Psoas muscle (tissue), 8 donors: ENCODE data around the gene NEK7. TPM values are rescaled to one million over a fixed set of nuclear protein-coding genes. Genes with fewer than 3 reads are reported as not detected.

Experiments used
- ATAC-seq, 4 donors: fragments of 200-7000 bp; cut with Tn5 transposase; one replicate each; pipeline ENCODE4 v1.9.1; 2020; ENCODE audit warnings: moderate library complexity in 3 of 4, mild to moderate bottlenecking in 2 of 4
- DNase-seq, 2 donors: peaks; one replicate each; pipeline ENCODE4 v3.0.0-alpha.2; 2020
- H3K27ac ChIP-seq: fragments of 200-600 bp; one replicate; pipeline ENCODE4 v1.8.0; 2022
- H3K27me3 ChIP-seq, 3 donors: fragments of 200-600 bp in 1 of 3; one replicate each; pipeline versions ENCODE4 v1.6.1 to v1.8.0; 2013 to 2022; ENCODE audit warnings: low read length in 2 of 3, mild to moderate bottlenecking in 2 of 3, moderate library complexity in 1 of 3; ENCODE audit not compliant: insufficient read depth in 3 of 3
- H3K36me3 ChIP-seq, 2 donors: fragments of 200-600 bp in 1 of 2; one replicate each; pipeline versions ENCODE4 v1.6.1 to v1.8.0; 2013 to 2022; ENCODE audit warnings: low read depth in 1 of 2, mild to moderate bottlenecking in 1 of 2, moderate library complexity in 1 of 2; ENCODE audit not compliant: insufficient read depth in 1 of 2
- H3K4me1 ChIP-seq: fragments of 200-600 bp; one replicate; pipeline ENCODE4 v1.8.0; 2022
- H3K4me3 ChIP-seq: fragments of 200-600 bp; one replicate; pipeline ENCODE4 v1.8.0; 2022; ENCODE audit warnings: mild to moderate bottlenecking
- H3K9me3 ChIP-seq: fragments of 200-600 bp; one replicate; pipeline ENCODE4 v1.8.0; 2022
- WGBS, 3 donors: extraction: QIAGEN DNeasy Blood & Tissue Kit; methylation state at CpG; one replicate each; pipeline versions ENCODE4 v1.1.6 to v1.1.7; 2013; 5-methylcytosine and 5-hydroxymethylcytosine counted together
- intact Hi-C, 2 donors: fragments of 100-400 bp; cut with DNase I; formaldehyde crosslinking; loops; one replicate each; pipeline versions ENCODE4 v1.11.0 to v1.14.2; 2022
- polyA plus RNA-seq, 3 donors: library from polyadenylated mRNA; stranded (reverse); fragments of 200-250 nt; gene quantifications; one replicate each; pipeline ENCODE4 v1.2.3, GENCODE V29; 2013
- total RNA-seq, 4 donors: library from RNA; stranded (reverse); fragmentation: NEBNext Ultra II Directional in 2 of 4; extraction: Animal tissue kit (Norgen Biotek cat#: 25700) in 2 of 4; gene quantifications; one replicate each; pipeline versions ENCODE4 v1.2.1 to v1.2.4, GENCODE V29; 2021 to 2023
- TF ChIP-seq, protein P1 (sequence below): fragments of 200-600 bp; IDR thresholded peaks from one replicate; pipeline ENCODE4 v1.8.0; 2022; ENCODE audit warnings: antibody characterized with exemption
- donor health status: healthy with polysubstance abuse.
- donor health status: DM: no; HTN: no; CAD: no; lungs with moderate emphysema.
- donor health status: Bipolar disorder and iron deficiency.
- donor health status: healthy.
- donor health status: DM: yes; HTN: yes; CAD: no.
- donor health status: DM: no; HTN: no; CAD: no.
- donor health status: DM: no; HTN: no; CAD: no.
- donor health status: DM: yes; HTN: yes; CAD: no.

Gene NEK7
- total and polyA plus RNA-seq, 7 donors: 10.1 to 88.2 (median 61.3) TPM

DNA sequence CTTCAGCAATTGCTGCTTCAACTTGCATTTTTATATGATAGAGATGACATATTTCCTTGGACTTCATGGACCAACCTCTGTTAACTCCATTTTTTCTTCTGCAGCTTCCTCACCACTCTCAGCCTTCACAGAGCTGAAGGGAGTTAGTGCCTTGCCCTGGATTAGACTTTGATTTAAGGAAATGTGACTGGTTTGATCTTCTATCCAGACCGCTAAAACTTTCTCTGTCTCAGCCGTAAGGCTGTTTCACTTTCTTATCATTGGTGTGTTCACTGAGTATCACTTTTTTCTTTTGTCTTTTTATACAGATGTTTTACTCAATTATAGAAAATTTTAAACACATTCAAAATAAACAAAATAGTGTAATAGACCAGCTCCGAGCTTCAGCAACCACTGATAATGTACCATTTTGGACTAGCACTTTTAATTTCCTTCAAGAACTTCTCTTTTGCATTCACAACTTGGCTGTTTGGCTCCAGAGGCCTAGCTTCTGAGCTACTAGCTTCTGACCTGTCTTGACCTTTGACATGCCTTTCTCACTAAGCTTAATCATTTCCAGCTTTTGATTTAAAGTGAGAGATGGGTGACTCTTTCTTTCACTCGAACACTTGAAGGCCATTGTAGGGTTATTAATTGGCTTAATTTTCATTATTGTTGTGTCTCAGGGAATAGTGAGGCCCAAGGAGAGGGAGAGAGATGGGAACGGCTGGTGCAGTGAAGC lies 9.3 kb downstream of the NEK7 start:
- Histone ChIP-seq H3K4me1 (peaks cover 62% of the 10 kb centered on the region), H3K27me3 (no peaks in the 10 kb centered on the region), H3K4me3 (no peak overlapping the region), H3K36me3 (no peaks in the 10 kb centered on the region), H3K27ac (no peak overlapping the region), H3K9me3 (no peaks in the 10 kb centered on the region)
- DNase-seq (no peak), ATAC-seq (no peak)
- TF ChIP-seq, protein P1, sequence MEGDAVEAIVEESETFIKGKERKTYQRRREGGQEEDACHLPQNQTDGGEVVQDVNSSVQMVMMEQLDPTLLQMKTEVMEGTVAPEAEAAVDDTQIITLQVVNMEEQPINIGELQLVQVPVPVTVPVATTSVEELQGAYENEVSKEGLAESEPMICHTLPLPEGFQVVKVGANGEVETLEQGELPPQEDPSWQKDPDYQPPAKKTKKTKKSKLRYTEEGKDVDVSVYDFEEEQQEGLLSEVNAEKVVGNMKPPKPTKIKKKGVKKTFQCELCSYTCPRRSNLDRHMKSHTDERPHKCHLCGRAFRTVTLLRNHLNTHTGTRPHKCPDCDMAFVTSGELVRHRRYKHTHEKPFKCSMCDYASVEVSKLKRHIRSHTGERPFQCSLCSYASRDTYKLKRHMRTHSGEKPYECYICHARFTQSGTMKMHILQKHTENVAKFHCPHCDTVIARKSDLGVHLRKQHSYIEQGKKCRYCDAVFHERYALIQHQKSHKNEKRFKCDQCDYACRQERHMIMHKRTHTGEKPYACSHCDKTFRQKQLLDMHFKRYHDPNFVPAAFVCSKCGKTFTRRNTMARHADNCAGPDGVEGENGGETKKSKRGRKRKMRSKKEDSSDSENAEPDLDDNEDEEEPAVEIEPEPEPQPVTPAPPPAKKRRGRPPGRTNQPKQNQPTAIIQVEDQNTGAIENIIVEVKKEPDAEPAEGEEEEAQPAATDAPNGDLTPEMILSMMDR: no peak
- WGBS, 3 donors: 84 to 87% (median 86%) methylated on average over 5 of the region's 5 CpGs
- intact Hi-C loops: loop anchor here (5.0 to 10.0 kb wide), 3 partner anchors 36 to 99 kb away; no protein-coding TSS in a partner anchor

DNA sequence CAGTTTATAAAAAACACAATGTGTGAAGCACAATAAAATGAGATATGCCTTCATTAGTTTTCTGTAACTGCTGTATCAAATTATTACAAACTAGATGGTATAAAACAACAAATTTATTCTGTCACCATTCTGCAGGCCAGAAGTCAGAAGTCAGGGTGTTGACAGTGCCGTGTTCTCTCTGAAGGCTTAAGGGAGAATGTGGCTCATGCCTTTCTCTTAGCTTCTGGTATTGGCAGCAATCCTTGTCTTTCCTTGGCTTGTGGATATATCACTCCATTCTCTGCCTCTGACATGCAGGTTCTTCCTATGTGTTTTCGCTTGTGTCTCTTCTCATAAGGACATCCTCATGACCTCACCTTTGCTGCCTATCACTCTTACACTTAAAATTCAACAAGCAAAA lies 10.1 kb downstream of the NEK7 start:
- TF ChIP-seq, protein P1: no peak
- H3K4me3 ChIP-seq: no peak overlapping the region
- H3K9me3 ChIP-seq: no peaks in the 10 kb centered on the region
- WGBS, 3 donors: 40 to 55% (median 42%) methylated on average over 2 of the region's 2 CpGs
- ATAC-seq: peak; percentile 61 to 82 (median 74)
- peak overlapping the region; percentile 28 for H3K27ac ChIP-seq
- H3K36me3 ChIP-seq: no peaks in the 10 kb centered on the region
- no peaks in the 10 kb centered on the region for H3K27me3 ChIP-seq
- no peak for DNase-seq
- peaks cover 69% of the 10 kb centered on the region for H3K4me1 ChIP-seq
- intact Hi-C loops: loop anchor here (5.0 to 10.0 kb wide), 3 partner anchors 35 to 98 kb away; no protein-coding TSS in a partner anchor

DNA sequence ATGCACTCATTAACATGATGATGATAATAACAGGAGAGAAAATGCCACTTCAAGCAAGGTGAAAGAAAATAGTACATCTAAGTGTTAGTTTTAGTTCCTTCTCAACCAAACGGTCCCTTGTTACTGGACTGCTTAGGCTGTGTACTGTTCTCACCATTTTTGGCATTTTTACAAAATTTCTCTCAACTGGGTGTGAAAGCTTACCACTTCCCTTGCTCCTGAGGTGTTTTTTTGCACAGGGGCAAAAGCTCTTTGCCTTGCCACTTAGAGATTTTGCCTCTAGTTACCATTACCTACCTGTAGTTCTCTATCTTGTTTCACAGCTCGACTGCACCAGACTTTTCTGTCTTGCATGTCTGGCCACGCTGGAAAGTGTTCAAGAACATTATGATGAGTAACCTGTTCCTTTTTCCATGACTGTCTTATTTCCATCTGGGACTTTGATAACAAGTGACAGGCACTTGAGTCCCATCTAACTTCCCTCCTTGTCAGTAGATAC lies 10.7 kb downstream of the NEK7 start:
- DNase-seq: no peak
- TF ChIP-seq, protein P1: no peak
- peak overlapping the region; percentile 50 for H3K27ac ChIP-seq
- H3K9me3 ChIP-seq: no peaks in the 10 kb centered on the region
- H3K4me1 ChIP-seq: peaks cover 69% of the 10 kb centered on the region
- no peak overlapping the region for H3K4me3 ChIP-seq
- intact Hi-C loops: loop anchor here (5.0 to 10.0 kb wide), 3 partner anchors 35 to 97 kb away; no protein-coding TSS in a partner anchor
- H3K27me3 ChIP-seq: no peaks in the 10 kb centered on the region
- peak; percentile 68 to 95 (median 82) for ATAC-seq
- WGBS, 3 donors: 5 to 25% (median 14%) methylated on average over 3 of the region's 3 CpGs
- H3K36me3 ChIP-seq: no peaks in the 10 kb centered on the region

DNA sequence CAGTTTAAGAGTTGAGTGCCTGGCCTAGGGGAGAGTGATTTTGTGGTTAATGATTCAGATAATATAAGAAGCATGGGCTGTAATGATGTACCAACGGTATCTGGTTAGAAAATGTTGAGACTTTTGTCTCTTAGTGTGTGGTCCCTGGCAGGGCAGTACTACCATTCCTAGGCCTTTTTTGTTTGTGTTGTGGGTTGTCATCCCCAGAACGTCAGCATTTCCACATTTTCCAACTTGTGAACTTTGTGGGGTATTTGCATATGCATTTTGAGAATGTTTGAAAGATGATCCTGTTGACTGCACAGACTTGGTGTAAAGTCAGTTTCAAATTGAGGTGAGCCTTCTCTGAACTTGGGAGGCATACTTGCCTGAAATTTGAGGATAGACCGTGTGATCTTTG lies 11.4 kb downstream of the NEK7 start:
- intact Hi-C loops: loop anchor here (5.0 to 10.0 kb wide), 3 partner anchors 34 to 97 kb away; no protein-coding TSS in a partner anchor
- Histone ChIP-seq H3K36me3 (no peaks in the 10 kb centered on the region), H3K27ac (peak overlapping the region; percentile 50), H3K4me3 (no peak overlapping the region), H3K4me1 (peaks cover 73% of the 10 kb centered on the region), H3K27me3 (no peaks in the 10 kb centered on the region), H3K9me3 (no peaks in the 10 kb centered on the region)
- WGBS, 3 donors: 41 to 72% (median 42%) methylated on average over 3 of the region's 3 CpGs
- TF ChIP-seq, protein P1: no peak
- peak in 3 of 4 donors; percentile 16 to 23 (median 19) for ATAC-seq
- no peak for DNase-seq
